CD4-positive, alpha-beta T cell treated with Interleukin-6 at 100 ng/mL for 8 hours (primary cell): ENCODE measurements around the gene POLD2.

Source experiments
- DNase-seq: peaks from one replicate; pipeline ENCODE4 v3.0.0-alpha.2; 2020; ENCODE audit warnings: mixed read lengths, low spot score

Gene POLD2

GRCh38 chr7:44064791-44065430, 58.4 kb downstream of the POLD2 start:
- no peak for DNase-seq
